ENCODE data around the gene ZNF578.
A peak's percentile ranks its signal among the peaks of the same experiment; 100 is the strongest.
"Not testable (repeated sequence)": the region's sequence is repeated elsewhere in the genome, so short reads cannot be mapped to it uniquely, and the experiment has no call there.

ZNF578 gene

GRCh38 chr19:52516191-52516590, 62.8 kb downstream of the ZNF578 start:
- DNase-seq, result no peak

GRCh38 chr19:52518646-52519045, 65.3 kb downstream of the ZNF578 start:
- no peak for DNase-seq

- not testable (repeated sequence) for DNase-seq
These were observed 65.8 kb downstream of the ZNF578 start for GRCh38 chr19:52519175-52519574.

- no peak for DNase-seq
These were observed 66.7 kb downstream of the ZNF578 start for GRCh38 chr19:52520013-52520412.

GRCh38 chr19:52522551-52522950, 69.2 kb downstream of the ZNF578 start:
- DNase-seq, result no peak

- DNase-seq, result no peak
These were observed 70.7 kb downstream of the ZNF578 start for GRCh38 chr19:52524086-52524485.

GRCh38 chr19:52527134-52527955, 74.0 kb downstream of the ZNF578 start, which contains the start of gene ZNF808:
ZNF808 (plus strand) TSS chr19:52527668; CDS start chr19:52543285, 15,617 bp downstream.
- DNase-seq, result peak; percentile 90

GRCh38 chr19:52527956-52528351, 74.6 kb downstream of the ZNF578 start:
- peak; percentile 6 for DNase-seq

GRCh38 chr19:52532480-52532879, 79.1 kb downstream of the ZNF578 start:
- no peak for DNase-seq

GRCh38 chr19:52533901-52534300, 80.5 kb downstream of the ZNF578 start:
- no peak for DNase-seq

GRCh38 chr19:52535385-52535770, 82.0 kb downstream of the ZNF578 start:
- not testable (repeated sequence) for DNase-seq

- peak; percentile 80 for DNase-seq
These were observed 82.6 kb downstream of the ZNF578 start for GRCh38 chr19:52535771-52536447.

- DNase-seq, result no peak
These were observed 83.1 kb downstream of the ZNF578 start for GRCh38 chr19:52536448-52536800.

GRCh38 chr19:52538815-52539214, 85.5 kb downstream of the ZNF578 start:
- not testable (repeated sequence) for DNase-seq

- DNase-seq, result peak; percentile 4
These were observed 87.8 kb downstream of the ZNF578 start for GRCh38 chr19:52541176-52541575.

GRCh38 chr19:52541608-52542007, 88.3 kb downstream of the ZNF578 start:
- no peak for DNase-seq

- not testable (repeated sequence) for DNase-seq
These were observed 89.2 kb downstream of the ZNF578 start for GRCh38 chr19:52542541-52542940.

- peak; percentile 2 for DNase-seq
These were observed 89.8 kb downstream of the ZNF578 start for GRCh38 chr19:52542984-52543664.

GRCh38 chr19:52554216-52554971, 101.0 kb downstream of the ZNF578 start:
- no peak for DNase-seq

GRCh38 chr19:52557231-52557995, 104.1 kb downstream of the ZNF578 start:
- no peak for DNase-seq

GRCh38 chr19:52558732-52559445, 105.5 kb downstream of the ZNF578 start:
- DNase-seq, result not testable (repeated sequence)

All from fibroblast of skin of back (primary cell).